CD4-positive, alpha-beta memory T cell (primary cell): ENCODE results near the gene PRLR. TPM values are rescaled to one million over a fixed set of nuclear protein-coding genes. Genes with fewer than 3 reads are reported as not detected.

ENCODE experiments used
- CTCF ChIA-PET: fragments of 350-600 bp; sonication (Branson Sonifier 250); formaldehyde crosslinking; loops from one replicate; lab custom pipeline; 2021; ENCODE audit warnings: inconsistent platforms; ENCODE audit not compliant: partially characterized antibody; lab: Charles Lee
- POLR2A ChIA-PET: fragments of 350-600 bp; sonication (Branson Sonifier 250); formaldehyde crosslinking; loops from one replicate; lab custom pipeline; 2021; ENCODE audit not compliant: partially characterized antibody; lab: Charles Lee
- DNase-seq, 5 donors: peaks; one replicate each; pipeline versions ENCODE4 v3.0.0 to v3.0.0-alpha.2; 2020 to 2022; ENCODE audit warnings: mixed read lengths in 1 of 5
- H3K27ac ChIP-seq: one replicate; pipeline ENCODE4 v1.7.0; 2013; ENCODE audit warnings: low read depth, low read length
- H3K27me3 ChIP-seq: 2 replicates; pipeline ENCODE4 v1.7.0; 2013; ENCODE audit warnings: mild to moderate bottlenecking, low read length, moderate library complexity; ENCODE audit not compliant: insufficient read depth
- H3K36me3 ChIP-seq: 2 replicates; pipeline ENCODE4 v1.7.0; 2013; ENCODE audit warnings: mild to moderate bottlenecking, low read length, moderate library complexity; ENCODE audit not compliant: insufficient read depth
- H3K4me1 ChIP-seq: 2 replicates; pipeline ENCODE4 v1.7.0; 2013; ENCODE audit warnings: mild to moderate bottlenecking, low read length, moderate library complexity; ENCODE audit not compliant: insufficient read depth
- H3K4me3 ChIP-seq, 2 donors: one replicate each; pipeline ENCODE4 v1.7.0; 2013; ENCODE audit warnings: low read length in 2 of 2, mild to moderate bottlenecking in 1 of 2
- H3K9me3 ChIP-seq, 2 donors: one replicate each; pipeline ENCODE4 v1.7.0; 2013; ENCODE audit warnings: low read length in 2 of 2, control low read depth in 1 of 2; ENCODE audit not compliant: control insufficient read depth in 1 of 2
- H3K27ac Mint-ChIP-seq, 7 donors: one replicate each; pipeline ENCODE4 v1.8.0; 2020 to 2021; ENCODE audit warnings: mixed read lengths in 7 of 7, mild to moderate bottlenecking in 6 of 7, inconsistent platforms in 3 of 7, moderate library complexity in 3 of 7
- H3K27me3 Mint-ChIP-seq, 2 donors: one replicate each; pipeline ENCODE4 v1.8.0; 2020 to 2021; ENCODE audit warnings: mixed read lengths in 2 of 2
- H3K36me3 Mint-ChIP-seq, 2 donors: one replicate each; pipeline ENCODE4 v1.8.0; 2020 to 2021; ENCODE audit warnings: mixed read lengths in 2 of 2, inconsistent platforms in 1 of 2, mild to moderate bottlenecking in 1 of 2
- H3K4me1 Mint-ChIP-seq, 4 donors: one replicate each; pipeline ENCODE4 v1.8.0; 2020 to 2021; ENCODE audit warnings: mixed read lengths in 4 of 4, mild to moderate bottlenecking in 1 of 4
- H3K4me3 Mint-ChIP-seq, 8 donors: one replicate each; pipeline ENCODE4 v1.8.0; 2020 to 2021; ENCODE audit warnings: mixed read lengths in 8 of 8, mild to moderate bottlenecking in 7 of 8, moderate library complexity in 6 of 8, inconsistent platforms in 3 of 8
- H3K9me3 Mint-ChIP-seq, 8 donors: one replicate each; pipeline ENCODE4 v1.8.0; 2020 to 2021; ENCODE audit warnings: mixed read lengths in 8 of 8, mild to moderate bottlenecking in 5 of 8, inconsistent platforms in 3 of 8, moderate library complexity in 1 of 8
- intact Hi-C: fragments of 100-400 bp; cut with micrococcal nuclease; formaldehyde crosslinking; loops from one replicate; pipeline ENCODE4 v1.15.1; 2023
- polyA plus RNA-seq, 2 donors: library from polyadenylated mRNA; unstranded; fragments of 300-500 nt; fragmentation: Illumina TruSeq; gene quantifications; one replicate each; pipeline ENCODE4 v1.2.3, GENCODE V29; 2021
- total RNA-seq, 2 experiments: library from RNA; stranded (reverse); gene quantifications; one replicate each; pipeline ENCODE4 v1.2.3, GENCODE V29; 2021

The PRLR gene
- total and polyA plus RNA-seq, 4 experiments from 2014 or later: not detected

DNA sequence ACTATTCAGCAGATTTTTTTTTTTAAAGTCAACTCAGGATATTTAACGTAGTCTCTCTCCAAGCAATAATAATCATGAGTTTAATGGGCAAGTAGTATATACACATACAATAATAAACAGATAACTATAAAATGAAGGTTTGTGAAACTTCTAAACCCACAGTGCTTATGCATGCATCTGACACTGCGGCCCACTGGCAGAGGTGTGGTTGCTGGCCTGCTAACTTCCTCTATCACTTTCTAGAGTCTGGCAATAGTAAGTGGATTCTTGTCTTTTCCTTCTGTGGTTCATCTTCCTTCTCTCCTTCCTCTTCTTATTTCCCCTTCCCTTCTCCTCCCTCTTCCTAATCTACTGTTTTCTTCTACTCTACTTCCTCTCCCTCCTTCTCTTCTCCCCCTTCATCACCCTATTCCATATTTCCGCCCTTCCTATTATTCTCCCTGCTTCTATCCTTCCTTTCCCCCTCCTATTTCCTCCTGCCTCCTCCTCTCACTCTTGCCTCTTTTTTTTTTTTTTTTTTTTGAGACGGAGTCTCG lies 164.0 kb downstream of the PRLR start:
- H3K9me3 Mint-ChIP-seq: peaks cover 0 to 3% (median 0%) of the 10 kb centered on the region in 8 donors
- CTCF ChIA-PET: interaction anchor here (0.7 kb wide), 1 partner anchor 59 kb away, joined by 4 read pairs; no protein-coding TSS in a partner anchor
- H3K4me1 Mint-ChIP-seq: no peaks in the 10 kb centered on the region
- POLR2A ChIA-PET: no interaction called here
- H3K27me3 Mint-ChIP-seq: peaks cover 9 to 10% of the 10 kb centered on the region in 2 donors
- no peaks in the 10 kb centered on the region for H3K36me3 ChIP-seq
- no peak for DNase-seq
- intact Hi-C loops: no loop called here
- H3K27ac ChIP-seq: no peak overlapping the region
- no peak overlapping the region for H3K4me3 ChIP-seq
- H3K9me3 ChIP-seq: no peaks in the 10 kb centered on the region
- no peaks in the 10 kb centered on the region for H3K27me3 ChIP-seq
- no peak overlapping the region for H3K4me3 Mint-ChIP-seq
- H3K27ac Mint-ChIP-seq: no peak overlapping the region
- no peaks in the 10 kb centered on the region for H3K4me1 ChIP-seq
- H3K36me3 Mint-ChIP-seq: no peaks in the 10 kb centered on the region

DNA sequence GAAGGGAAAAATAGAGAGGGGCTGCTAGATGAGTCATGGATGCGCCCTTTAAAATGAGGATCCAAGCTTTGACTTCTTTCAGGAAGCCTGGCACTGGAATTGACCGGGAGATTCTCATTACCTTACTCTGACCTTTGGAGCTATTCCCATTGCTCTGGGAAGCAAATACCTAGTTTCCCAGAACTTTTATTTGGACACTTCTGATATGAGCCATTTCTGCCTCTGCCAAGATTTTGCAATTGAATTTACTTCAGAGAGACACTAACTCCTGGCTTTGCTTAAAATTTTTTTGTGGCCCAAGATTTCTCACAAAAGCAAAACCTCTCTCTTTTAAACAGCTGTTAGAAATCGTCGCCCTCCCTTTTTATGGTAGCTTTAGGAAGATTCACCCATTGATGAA lies 166.9 kb downstream of the PRLR start:
- H3K36me3 Mint-ChIP-seq: no peaks in the 10 kb centered on the region
- no peaks in the 10 kb centered on the region for H3K36me3 ChIP-seq

DNA sequence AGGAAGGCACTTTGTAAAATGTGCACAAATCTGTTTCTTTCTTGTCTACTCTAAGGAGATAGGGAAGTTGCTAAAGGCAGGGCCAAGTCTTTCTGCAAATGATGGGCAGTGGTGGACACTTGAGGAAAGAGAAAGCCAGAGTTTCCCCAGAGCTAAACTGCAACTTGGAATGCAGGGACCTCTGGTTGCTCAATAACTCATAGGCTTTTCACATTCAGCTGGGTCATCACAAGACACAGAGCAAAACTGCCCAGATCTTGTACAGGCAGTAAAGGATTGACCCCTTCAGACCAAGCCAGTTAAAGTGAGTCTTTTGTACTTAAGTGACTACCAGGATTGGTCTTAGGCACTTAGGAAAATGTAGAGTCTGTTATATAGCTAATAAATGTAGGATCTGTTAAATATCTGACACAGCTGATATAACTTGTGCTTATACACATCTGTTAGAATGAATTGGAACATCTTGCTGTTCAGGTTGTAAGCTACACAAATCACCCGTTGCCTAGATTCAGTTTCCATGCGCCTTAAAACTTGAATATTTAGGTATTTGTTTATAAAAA lies 169.0 kb downstream of the PRLR start:
- H3K27ac ChIP-seq: no peak overlapping the region
- intact Hi-C loops: no loop called here
- H3K9me3 Mint-ChIP-seq: no peaks in the 10 kb centered on the region
- H3K27me3 ChIP-seq: no peaks in the 10 kb centered on the region
- no peak for DNase-seq
- H3K4me1 Mint-ChIP-seq: no peaks in the 10 kb centered on the region
- no peak overlapping the region for H3K27ac Mint-ChIP-seq
- peaks cover 4 to 13% of the 10 kb centered on the region in 2 donors for H3K27me3 Mint-ChIP-seq
- H3K36me3 ChIP-seq: no peaks in the 10 kb centered on the region
- H3K4me1 ChIP-seq: no peaks in the 10 kb centered on the region
- no peak overlapping the region for H3K4me3 ChIP-seq
- no peak overlapping the region for H3K4me3 Mint-ChIP-seq
- ChIA-PET CTCF (no interaction called here), POLR2A (no interaction called here)
- no peaks in the 10 kb centered on the region for H3K36me3 Mint-ChIP-seq
- no peaks in the 10 kb centered on the region for H3K9me3 ChIP-seq

More for the DNA sequence above, 166.9 kb downstream of the PRLR start:
- Mint-ChIP-seq H3K4me1 (no peaks in the 10 kb centered on the region), H3K4me3 (no peak overlapping the region), H3K27ac (no peak overlapping the region), H3K9me3 (no peaks in the 10 kb centered on the region), H3K27me3 (peaks cover 6 to 13% of the 10 kb centered on the region in 2 donors)
- no peak overlapping the region for H3K27ac ChIP-seq
- H3K4me3 ChIP-seq: no peak overlapping the region
- CTCF ChIA-PET: no interaction called here
- no peaks in the 10 kb centered on the region for H3K27me3 ChIP-seq
- DNase-seq: no peak
- intact Hi-C loops: no loop called here
- H3K9me3 ChIP-seq: no peaks in the 10 kb centered on the region
- POLR2A ChIA-PET: no interaction called here
- no peaks in the 10 kb centered on the region for H3K4me1 ChIP-seq

DNA sequence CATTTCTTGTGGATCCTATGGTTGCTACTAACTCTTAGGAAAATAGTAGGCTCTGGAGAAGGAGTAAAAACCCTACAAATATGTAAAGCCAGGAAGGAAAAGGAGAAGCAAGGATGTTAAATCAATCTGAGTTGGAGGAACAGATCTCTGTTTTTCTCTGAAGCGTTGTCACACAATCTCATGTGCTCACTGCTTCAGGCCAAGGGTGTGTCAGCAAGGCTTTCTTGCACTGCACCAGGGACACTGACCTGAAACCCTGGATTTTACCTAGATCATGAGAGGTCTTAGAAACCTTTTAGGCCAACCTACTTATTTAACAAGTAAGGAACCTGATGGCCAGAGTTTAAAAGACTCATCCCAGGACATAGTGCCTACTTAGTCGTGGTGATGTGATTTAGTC lies 170.1 kb downstream of the PRLR start:
- CTCF ChIA-PET: no interaction called here
- no peaks in the 10 kb centered on the region for H3K9me3 Mint-ChIP-seq

DNA sequence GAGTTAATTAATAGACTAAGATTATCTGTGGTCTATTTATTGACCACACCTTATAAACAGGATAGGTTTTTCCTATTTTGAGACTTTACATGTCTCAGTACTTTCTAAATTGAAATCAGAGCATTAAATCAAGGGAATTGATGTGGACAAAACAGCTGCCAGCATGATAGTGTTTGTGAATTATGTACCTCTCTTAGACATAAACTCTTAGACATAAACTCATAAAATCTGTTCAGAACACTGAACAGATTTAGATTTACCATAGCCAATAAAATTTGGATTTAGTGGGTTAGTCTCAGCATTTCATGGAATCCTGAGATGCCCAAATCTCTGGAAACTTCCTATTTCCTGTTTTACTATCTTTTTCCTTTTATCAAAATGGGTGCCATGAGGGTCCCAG lies 171.0 kb downstream of the PRLR start:
- no peaks in the 10 kb centered on the region for H3K4me1 ChIP-seq
- Mint-ChIP-seq H3K36me3 (no peaks in the 10 kb centered on the region), H3K27me3 (peaks cover 4 to 14% of the 10 kb centered on the region in 2 donors), H3K4me3 (no peak overlapping the region), H3K27ac (no peak overlapping the region), H3K9me3 (no peaks in the 10 kb centered on the region), H3K4me1 (no peaks in the 10 kb centered on the region)
- ChIA-PET POLR2A (no interaction called here), CTCF (no interaction called here)
- intact Hi-C loops: no loop called here
- H3K4me3 ChIP-seq: no peak overlapping the region
- no peaks in the 10 kb centered on the region for H3K27me3 ChIP-seq
- H3K9me3 ChIP-seq: no peaks in the 10 kb centered on the region
- no peaks in the 10 kb centered on the region for H3K36me3 ChIP-seq
- DNase-seq: no peak
- H3K27ac ChIP-seq: no peak overlapping the region

More for the DNA sequence above, 170.1 kb downstream of the PRLR start:
- Mint-ChIP-seq H3K27ac (no peak overlapping the region), H3K4me3 (no peak overlapping the region), H3K4me1 (no peaks in the 10 kb centered on the region), H3K27me3 (peaks cover 4 to 13% of the 10 kb centered on the region in 2 donors), H3K36me3 (no peaks in the 10 kb centered on the region)
- no peak overlapping the region for H3K4me3 ChIP-seq
- no peak for DNase-seq
- no peaks in the 10 kb centered on the region for H3K9me3 ChIP-seq
- H3K36me3 ChIP-seq: no peaks in the 10 kb centered on the region
- no peaks in the 10 kb centered on the region for H3K4me1 ChIP-seq
- POLR2A ChIA-PET: no interaction called here
- H3K27me3 ChIP-seq: no peaks in the 10 kb centered on the region
- intact Hi-C loops: no loop called here
- no peak overlapping the region for H3K27ac ChIP-seq

DNA sequence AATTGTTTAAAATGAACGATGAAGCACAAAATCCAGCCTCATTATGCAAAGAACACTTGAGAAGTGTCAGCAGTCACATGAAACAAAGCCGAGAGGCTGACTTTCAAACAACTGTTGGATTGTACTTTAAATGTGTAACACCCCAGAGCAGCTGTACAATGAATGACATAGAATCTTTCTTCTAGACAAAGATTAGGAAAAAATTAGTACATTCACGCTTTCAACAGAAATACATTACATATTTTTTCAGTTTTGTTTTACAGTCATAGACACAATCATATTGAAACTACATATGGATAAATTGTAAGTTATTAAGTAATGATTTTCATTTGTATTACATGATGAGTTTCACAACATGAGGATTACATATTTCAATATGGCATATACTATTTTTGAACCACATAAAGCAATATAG lies 171.9 kb downstream of the PRLR start:
- no peaks in the 10 kb centered on the region for H3K36me3 Mint-ChIP-seq
- H3K9me3 ChIP-seq: no peaks in the 10 kb centered on the region
- H3K4me3 Mint-ChIP-seq: no peak overlapping the region
- H3K9me3 Mint-ChIP-seq: no peaks in the 10 kb centered on the region
- H3K4me1 Mint-ChIP-seq: no peaks in the 10 kb centered on the region
- intact Hi-C loops: no loop called here
- peaks cover 9 to 14% of the 10 kb centered on the region in 2 donors for H3K27me3 Mint-ChIP-seq
- no peaks in the 10 kb centered on the region for H3K4me1 ChIP-seq
- H3K27ac Mint-ChIP-seq: no peak overlapping the region
- H3K4me3 ChIP-seq: no peak overlapping the region
- H3K27me3 ChIP-seq: no peaks in the 10 kb centered on the region
- ChIA-PET CTCF (no interaction called here), POLR2A (no interaction called here)
- no peak overlapping the region for H3K27ac ChIP-seq
- H3K36me3 ChIP-seq: no peaks in the 10 kb centered on the region
- no peak for DNase-seq

DNA sequence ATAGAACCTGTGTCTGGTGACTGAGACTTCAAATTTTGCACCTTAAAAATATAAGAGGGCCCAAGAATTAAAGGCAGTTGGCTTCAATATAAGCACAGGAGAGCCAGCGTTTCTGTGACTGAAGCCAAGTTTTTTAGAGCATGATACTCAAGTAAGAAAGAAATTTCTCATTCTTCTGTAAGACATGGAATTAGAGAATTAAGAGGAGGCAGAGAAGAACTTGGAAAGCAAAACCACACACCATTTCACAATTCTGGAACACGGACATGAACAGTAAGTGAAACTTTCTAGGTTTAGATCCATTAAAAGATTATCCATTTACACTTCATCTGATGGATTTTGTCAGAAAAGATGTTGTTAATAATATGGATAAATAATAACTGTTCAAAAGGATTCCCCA lies 173.6 kb downstream of the PRLR start:
- POLR2A ChIA-PET: no interaction called here
- Histone ChIP-seq H3K9me3 (no peaks in the 10 kb centered on the region), H3K27ac (no peak overlapping the region), H3K4me1 (no peaks in the 10 kb centered on the region), H3K36me3 (no peaks in the 10 kb centered on the region), H3K27me3 (no peaks in the 10 kb centered on the region), H3K4me3 (no peak overlapping the region)
- H3K36me3 Mint-ChIP-seq: no peaks in the 10 kb centered on the region
- H3K4me3 Mint-ChIP-seq: no peak overlapping the region
- no peak for DNase-seq
- CTCF ChIA-PET: no interaction called here
- H3K27ac Mint-ChIP-seq: no peak overlapping the region
- H3K9me3 Mint-ChIP-seq: no peaks in the 10 kb centered on the region
- intact Hi-C loops: no loop called here
- H3K27me3 Mint-ChIP-seq: peaks cover 9 to 14% of the 10 kb centered on the region in 2 donors
- H3K4me1 Mint-ChIP-seq: no peaks in the 10 kb centered on the region
